ENCODE data around the gene CEP72.
"Not testable (repeated sequence)": the region's sequence is repeated elsewhere in the genome, so short reads cannot be mapped to it uniquely, and the experiment has no call there.

Gene CEP72

GRCh38 chr5:618450-618849 lies 6.3 kb downstream of the CEP72 start:
- no peak for DNase-seq

GRCh38 chr5:619444-619843 lies 7.3 kb downstream of the CEP72 start:
- no peak for DNase-seq

- DNase-seq: no peak
Observed at GRCh38 chr5:620152-620551, 8.0 kb downstream of the CEP72 start.

GRCh38 chr5:620586-621180 lies 8.5 kb downstream of the CEP72 start:
- DNase-seq: no peak

GRCh38 chr5:621341-621761 lies 9.2 kb downstream of the CEP72 start:
- no peak for DNase-seq

- DNase-seq: no peak
Observed at GRCh38 chr5:622359-622758, 10.2 kb downstream of the CEP72 start.

GRCh38 chr5:622946-623522 lies 10.9 kb downstream of the CEP72 start:
- no peak for DNase-seq

- no peak for DNase-seq
Observed at GRCh38 chr5:623531-623930, 11.4 kb downstream of the CEP72 start.

- no peak for DNase-seq
Observed at GRCh38 chr5:624118-624950, 12.2 kb downstream of the CEP72 start.

- DNase-seq: no peak
Observed at GRCh38 chr5:624951-625230, 12.8 kb downstream of the CEP72 start.

- DNase-seq: no peak
Observed at GRCh38 chr5:625516-625915, 13.4 kb downstream of the CEP72 start.

- DNase-seq: no peak
Observed at GRCh38 chr5:626850-627249, 14.7 kb downstream of the CEP72 start.

- DNase-seq: no peak
Observed at GRCh38 chr5:627840-628239, 15.7 kb downstream of the CEP72 start.

- not testable (repeated sequence) for DNase-seq
Observed at GRCh38 chr5:628351-629205, 16.4 kb downstream of the CEP72 start.

- DNase-seq: no peak
Observed at GRCh38 chr5:633501-633955, 21.4 kb downstream of the CEP72 start.

- DNase-seq: no peak
Observed at GRCh38 chr5:634191-634590, 22.1 kb downstream of the CEP72 start.

- DNase-seq: no peak
Observed at GRCh38 chr5:635306-636055, 23.3 kb downstream of the CEP72 start.

- no peak for DNase-seq
Observed at GRCh38 chr5:636951-637350, 24.8 kb downstream of the CEP72 start.

- DNase-seq: no peak
Observed at GRCh38 chr5:637581-638450, 25.7 kb downstream of the CEP72 start.

- DNase-seq: no peak
Observed at GRCh38 chr5:638501-639252, 26.5 kb downstream of the CEP72 start.

GRCh38 chr5:639253-639530 lies 27.1 kb downstream of the CEP72 start:
- no peak for DNase-seq
